Gastrocnemius medialis (tissue), 4 donors: ENCODE results near the gene INTS11. TPM values are rescaled to one million over a fixed set of nuclear protein-coding genes. Genes with fewer than 3 reads are reported as not detected.
A peak's percentile ranks its signal among the peaks of the same experiment; 100 is the strongest.

Experiments used
- ATAC-seq, 2 donors: fragments of 150-250 bp; one replicate each; pipeline ENCODE4 v1.9.1; 2016
- DNase-seq, 2 donors: peaks; one replicate each; pipeline ENCODE4 v3.0.0-alpha.2; 2019
- H3K27ac ChIP-seq, 4 donors: fragments of 200-600 bp; sonication (generic); 1 replicate in 1 of 4; 2 replicates in 3 of 4; pipeline ENCODE4 v1.5.1; 2016 to 2018; ENCODE audit warnings: mild to moderate bottlenecking in 2 of 4, moderate library complexity in 1 of 4
- H3K27me3 ChIP-seq, 3 donors: fragments of 200-600 bp; sonication (generic) in 2 of 3; 1 replicate in 1 of 3; 2 replicates in 2 of 3; pipeline versions ENCODE4 v1.5.1 to v1.6.0; 2016 to 2019; ENCODE audit warnings: mild to moderate bottlenecking in 1 of 3, moderate library complexity in 1 of 3
- H3K36me3 ChIP-seq, 2 donors: fragments of 200-600 bp; sonication (generic) in 1 of 2; one replicate each; pipeline ENCODE4 v1.5.1; 2017 to 2018
- H3K4me1 ChIP-seq, 2 donors: fragments of 200-600 bp; sonication (generic) in 1 of 2; one replicate each; pipeline ENCODE4 v1.5.1; 2016 to 2017; ENCODE audit warnings: mild to moderate bottlenecking in 2 of 2
- H3K4me3 ChIP-seq, 4 donors: fragments of 200-600 bp; sonication (generic) in 3 of 4; 1 replicate in 1 of 4; 2 replicates in 3 of 4; pipeline ENCODE4 v1.5.1; 2016 to 2019; ENCODE audit warnings: mild to moderate bottlenecking in 2 of 4
- H3K9me3 ChIP-seq, 3 donors: fragments of 200-600 bp; sonication (generic) in 2 of 3; 1 replicate in 1 of 3; 2 replicates in 2 of 3; pipeline ENCODE4 v1.5.1; 2016 to 2019
- CTCF ChIP-seq, 5 experiments: fragments of 450-650 bp in 3 of 5; fragments of 200-600 bp in 2 of 5; sonication (generic) in 2 of 5; IDR thresholded peaks in 4 of 5; conservative IDR thresholded peaks in 1 of 5; 1 replicate in 4 of 5; 2 replicates in 1 of 5; pipeline ENCODE4 v1.5.1; 2016 to 2019; ENCODE audit warnings: antibody characterized with exemption in 5 of 5, mild to moderate bottlenecking in 3 of 5, moderate library complexity in 3 of 5
- POLR2A ChIP-seq, 2 donors: fragments of 450-650 bp; IDR thresholded peaks; one replicate each; pipeline ENCODE4 v1.6.1; 2017; ENCODE audit warnings: antibody characterized with exemption in 2 of 2, mild to moderate bottlenecking in 2 of 2, moderate library complexity in 2 of 2
- in situ Hi-C, 4 donors: fragments of 200-750 bp; cut with MboI; loops; one replicate each; pipeline versions ENCODE4 v1.15.0 to v1.8.0; 2017; ENCODE audit warnings: low sequenced_read_pairs in 4 of 4
- intact Hi-C: fragments of 100-400 bp; cut with DNase I; formaldehyde crosslinking; loops from one replicate; pipeline ENCODE4 v1.15.1; 2023; ENCODE audit warnings: low total_unique reads
- total RNA-seq, 4 donors: library from RNA; depleted of rRNA; stranded (reverse); fragments of >200 nt; gene quantifications; one replicate each; pipeline versions ENCODE4 v1.1.0 to v1.2.3, GENCODE V29; 2016

INTS11 gene
- total RNA-seq, 4 donors from 2014 or later, result 74.0 to 94.4 (median 84.7) TPM

- Histone ChIP-seq H3K9me3 (no peaks in the 10 kb centered on the region), H3K4me3 (no peak overlapping the region), H3K36me3 (peaks cover 0 to 2% of the 10 kb centered on the region in 2 donors), H3K4me1 (no peaks in the 10 kb centered on the region), H3K27ac (no peak overlapping the region), H3K27me3 (peaks cover 15 to 26% (median 24%) of the 10 kb centered on the region in 3 donors)
- ATAC-seq, result peak in 1 of 2 donors; percentile 44
- intact Hi-C loops (loop anchor here (2.0 to 5.0 kb wide), 2 partner anchors 167 to 258 kb away; no protein-coding TSS in a partner anchor), in situ Hi-C loops (no loop called here)
- no peak for TF ChIP-seq POLR2A (IDR thresholded peaks at IDR 0.05)
- TF ChIP-seq CTCF (IDR thresholded peaks at IDR 0.05 in 4 of 5, conservative IDR thresholded peaks at IDR 0.05 in 1 of 5), result peak; percentile 10 to 72 (median 60)
- DNase-seq, result no peak
Measured at GRCh38 chr1:1290238-1290731, 34.2 kb downstream of the INTS11 start.

- intact Hi-C loops (no loop called here), in situ Hi-C loops (no loop called here)
- Histone ChIP-seq H3K4me3 (no peak overlapping the region), H3K36me3 (no peaks in the 10 kb centered on the region), H3K9me3 (no peaks in the 10 kb centered on the region), H3K27ac (no peak overlapping the region), H3K27me3 (peaks cover 15 to 34% (median 24%) of the 10 kb centered on the region in 3 donors), H3K4me1 (no peaks in the 10 kb centered on the region)
- TF ChIP-seq POLR2A (IDR thresholded peaks at IDR 0.05) (no peak), CTCF (IDR thresholded peaks at IDR 0.05 in 4 of 5, conservative IDR thresholded peaks at IDR 0.05 in 1 of 5) (no peak)
- no peak for DNase-seq
- ATAC-seq, result no peak
Measured at GRCh38 chr1:1287288-1288110, 37.0 kb downstream of the INTS11 start.

GRCh38 chr1:1286313-1287261 is 37.9 kb downstream of the INTS11 start:
- Histone ChIP-seq H3K9me3 (no peaks in the 10 kb centered on the region), H3K27me3 (peaks cover 15 to 34% (median 24%) of the 10 kb centered on the region in 3 donors), H3K4me1 (peaks cover 0 to 4% of the 10 kb centered on the region in 2 donors), H3K4me3 (no peak overlapping the region), H3K27ac (no peak overlapping the region), H3K36me3 (no peaks in the 10 kb centered on the region)
- intact Hi-C loops (no loop called here), in situ Hi-C loops (no loop called here)
- no peak for DNase-seq
- no peak for TF ChIP-seq POLR2A (IDR thresholded peaks at IDR 0.05)
- no peak for TF ChIP-seq CTCF (IDR thresholded peaks at IDR 0.05 in 4 of 5, conservative IDR thresholded peaks at IDR 0.05 in 1 of 5)
- no peak for ATAC-seq

- TF ChIP-seq POLR2A (IDR thresholded peaks at IDR 0.05) (no peak), CTCF (IDR thresholded peaks at IDR 0.05 in 4 of 5, conservative IDR thresholded peaks at IDR 0.05 in 1 of 5) (no peak)
- no peak for ATAC-seq
- Histone ChIP-seq H3K27me3 (peaks cover 15 to 34% (median 24%) of the 10 kb centered on the region in 3 donors), H3K27ac (no peak overlapping the region), H3K36me3 (no peaks in the 10 kb centered on the region), H3K9me3 (no peaks in the 10 kb centered on the region), H3K4me1 (peaks cover 0 to 6% of the 10 kb centered on the region in 2 donors), H3K4me3 (no peak overlapping the region)
- in situ Hi-C loops (no loop called here), intact Hi-C loops (no loop called here)
- DNase-seq, result no peak
Measured at GRCh38 chr1:1285611-1286311, 38.7 kb downstream of the INTS11 start.
